GM12878 (cell line): ENCODE measurements around the gene ZBTB16. TPM values are rescaled to one million over a fixed set of nuclear protein-coding genes. Genes with fewer than 3 reads are reported as not detected.

Experiments
- ATAC-seq: fragments of 200-7000 bp; cut with Tn5 transposase; 3 replicates; pipeline ENCODE4 v1.9.1; 2020; ENCODE audit warnings: mild to moderate bottlenecking, moderate library complexity
- BruUV-seq: library from RNA; stranded (reverse); fragments of 400-500 nt; replicated peaks from 2 replicates; lab custom pipeline; 2021; lab: Mats Ljungman, UMichigan
- CTCF ChIA-PET: fragments of 300-600 bp; sonication (Branson Sonifier 250); formaldehyde crosslinking; extraction: SDS; loops from one replicate; lab custom pipeline; 2021; ENCODE audit warnings: inconsistent platforms; lab: Yijun Ruan, JAX
- POLR2A ChIA-PET: fragments of 350-600 bp; formaldehyde crosslinking; extraction: SDS; loops from one replicate; lab custom pipeline; 2021; ENCODE audit warnings: inconsistent platforms; lab: Charles Lee
- RAD21 ChIA-PET: fragments of 300-600 bp; sonication (Branson Sonifier 250); formaldehyde crosslinking; loops from one replicate; lab custom pipeline; 2023; ENCODE audit warnings: antibody characterized with exemption; ENCODE audit not compliant: unreplicated experiment; lab: Charles Lee
- SMC1A ChIA-PET: fragments of 300-600 bp; sonication (Branson Sonifier 250); formaldehyde crosslinking; loops from one replicate; lab custom pipeline; 2023; ENCODE audit not compliant: unreplicated experiment, uncharacterized antibody; lab: Charles Lee
- DNase-seq: peaks from one replicate; pipeline ENCODE4 v3.0.0-alpha.2; 2011; ENCODE audit warnings: low read depth, low spot score
- FAIRE-seq: peaks from 3 replicates; lab custom pipeline; 2011; peaks lifted over from hg19 to GRCh38; lab: Jason Lieb, UNC
- H2AFZ ChIP-seq: 2 replicates; pipeline ENCODE4 v1.6.0; 2011; ENCODE audit warnings: low read depth, low read length, control low read depth; ENCODE audit not compliant: control insufficient read depth
- H3K27ac ChIP-seq: 2 replicates; pipeline ENCODE4 v1.5.1; 2011; ENCODE audit warnings: control low read depth; ENCODE audit not compliant: control insufficient read depth, insufficient read depth
- H3K27me3 ChIP-seq, 2 experiments: replicated peaks in 1 of 2; 2 replicates each; pipeline versions ENCODE4 v1.6.0 to v1.6.1; 2011; ENCODE audit warnings: low read length in 1 of 2; ENCODE audit not compliant: control insufficient read depth in 2 of 2, insufficient read depth in 2 of 2
- H3K36me3 ChIP-seq, 2 experiments: 2 replicates each; pipeline ENCODE4 v1.5.1; 2011; ENCODE audit warnings: low read length in 1 of 2; ENCODE audit not compliant: control insufficient read depth in 2 of 2, insufficient read depth in 2 of 2
- H3K4me1 ChIP-seq: 2 replicates; pipeline ENCODE4 v1.6.1; 2011; ENCODE audit warnings: mild to moderate bottlenecking, low read length, moderate library complexity, mixed read lengths; ENCODE audit not compliant: control insufficient read depth, insufficient read depth
- H3K4me2 ChIP-seq: 2 replicates; pipeline ENCODE4 v1.6.0; 2011; ENCODE audit warnings: control low read depth; ENCODE audit not compliant: control insufficient read depth, insufficient read depth
- H3K4me3 ChIP-seq: fragments of 200-600 bp; sonication (generic); 2 replicates; pipeline ENCODE4 v1.5.1; 2016
- H3K79me2 ChIP-seq: 2 replicates; pipeline ENCODE4 v1.6.0; 2011; ENCODE audit warnings: low read length; ENCODE audit not compliant: control insufficient read depth, insufficient read depth
- H3K9ac ChIP-seq: 2 replicates; pipeline ENCODE4 v1.8.0; 2011; ENCODE audit warnings: low read length, control low read depth, mixed read lengths; ENCODE audit not compliant: control insufficient read depth, insufficient read depth
- H3K9me3 ChIP-seq: replicated peaks from 3 replicates; pipeline ENCODE4 v1.5.1; 2011; ENCODE audit warnings: mild to moderate bottlenecking, low read length; ENCODE audit not compliant: control insufficient read depth, insufficient read depth
- H4K20me1 ChIP-seq: 2 replicates; pipeline ENCODE4 v1.6.0; 2011; ENCODE audit not compliant: control insufficient read depth, insufficient read depth
- CREB1 ChIP-seq: IDR thresholded peaks from 2 replicates; pipeline ENCODE4 v1.6.1; 2012; ENCODE audit warnings: low read depth, mild to moderate bottlenecking, inconsistent platforms
- E2F8 ChIP-seq: fragments of 450-650 bp; IDR thresholded peaks from 2 replicates; pipeline ENCODE4 v1.6.1; 2018; ENCODE audit warnings: mild to moderate bottlenecking, low read depth, moderate library complexity; ENCODE audit not compliant: partially characterized antibody
- EED ChIP-seq: sonication (generic); IDR thresholded peaks from 2 replicates; pipeline ENCODE4 v1.6.1; 2016; ENCODE audit warnings: antibody characterized with exemption, low read depth
- ELK1 ChIP-seq: IDR thresholded peaks from 2 replicates; pipeline ENCODE4 v1.6.1; 2012; ENCODE audit warnings: low read depth, low read length, improper control_type of control experiment
- FOXM1 ChIP-seq: IDR thresholded peaks from 2 replicates; pipeline ENCODE4 v1.6.1; 2012; ENCODE audit warnings: low read depth, mild to moderate bottlenecking, inconsistent platforms, low read length, moderate library complexity
- HSF1 ChIP-seq: fragments of 150-350 bp; IDR thresholded peaks from 2 replicates; pipeline ENCODE4 v1.6.1; 2014; ENCODE audit warnings: mild to moderate bottlenecking, low read depth, low read length
- MXI1 ChIP-seq: fragments of 150-350 bp; IDR thresholded peaks from 2 replicates; pipeline ENCODE4 v1.6.1; 2011; ENCODE audit warnings: low read depth, mild to moderate bottlenecking, inconsistent platforms, low read length, improper control_type of control experiment
- SIX5 ChIP-seq: IDR thresholded peaks from 2 replicates; pipeline ENCODE4 v1.6.1; 2011; ENCODE audit warnings: mild to moderate bottlenecking, low read depth, low read length, moderate library complexity; ENCODE audit not compliant: severe bottlenecking
- SMAD5 ChIP-seq: IDR thresholded peaks from 2 replicates; pipeline ENCODE4 v1.6.1; 2016; ENCODE audit warnings: antibody characterized with exemption, low read depth
- YBX1 ChIP-seq: fragments of 450-650 bp; IDR thresholded peaks from 2 replicates; pipeline ENCODE4 v1.6.1; 2016; ENCODE audit warnings: antibody characterized with exemption
- YY1 ChIP-seq: IDR thresholded peaks from 2 replicates; pipeline ENCODE4 v1.6.1; 2011; ENCODE audit warnings: low read depth, mild to moderate bottlenecking, low read length
- WGBS: methylation state at CpG from one replicate; pipeline ENCODE4 v1.1.6; 2016; ENCODE audit warnings: low lambda C conversion rate; ENCODE audit not compliant: insufficient replicate concordance, insufficient coverage; ENCODE audit errors: missing lambda C conversion rate; 5-methylcytosine and 5-hydroxymethylcytosine counted together
- in situ Hi-C: fragments of 300-500 bp; cut with MboI; formaldehyde crosslinking; loops from 9 replicates; pipeline ENCODE4 v1.14.3; 2018; ENCODE audit warnings: mixed read lengths
- intact Hi-C: fragments of 100-400 bp; cut with micrococcal nuclease; formaldehyde crosslinking; loops from one replicate; pipeline ENCODE4 v1.14.2; 2022; ENCODE audit not compliant: unreplicated experiment
- polyA plus RNA-seq, 11 experiments: library from polyadenylated mRNA; depleted of rRNA in 4 of 11; unstranded in 6 of 11; stranded (reverse) in 5 of 11; fragments of >200 nt; fragmentation: Nextera tagmentation in 4 of 11; fragmentation: Illumina TruSeq in 1 of 11; extraction: Ambion mirVana in 4 of 11; extraction: Trizol in 1 of 11; gene quantifications; 1 replicate in 1 of 11; 2 replicates in 10 of 11; pipeline versions ENCODE4 v1.2.1 to v1.2.3, GENCODE V29; 2011 to 2016; ENCODE audit warnings: inconsistent platforms in 2 of 11, missing spikeins in 2 of 11, low read depth in 1 of 11
- total RNA-seq, 4 experiments: library from RNA; depleted of rRNA in 3 of 4; stranded (reverse); fragments of >200 nt in 3 of 4; fragmentation: Illumina TruSeq in 1 of 4; extraction: Trizol in 1 of 4; gene quantifications; 2 replicates each; pipeline versions ENCODE4 v1.2.1 to v1.2.3, GENCODE V29; 2013 to 2021

Gene ZBTB16
- total and polyA plus RNA-seq, 10 of the 15 experiments (the other 5 are each of a cell fraction or from before 2014, with no cell fraction given), result 0.38 TPM; not detected in 9

GRCh38 chr11:114182471-114183043 is 123.0 kb downstream of the ZBTB16 start:
- no TSS peak for BruUV-seq
- Histone ChIP-seq H3K4me1 (no peaks in the 10 kb centered on the region), H3K79me2 (no peaks in the 10 kb centered on the region), H3K36me3 (no peaks in the 10 kb centered on the region), H3K4me2 (no peak overlapping the region), H3K4me3 (no peak overlapping the region), H3K9me3 (no peaks in the 10 kb centered on the region), H3K27me3 (peaks cover 0 to 2% of the 10 kb centered on the region in 2 experiments; a peak in 1 of 4 replicates), H3K9ac (no peak overlapping the region), H3K27ac (no peak overlapping the region), H4K20me1 (no peaks in the 10 kb centered on the region), H2AFZ (no peak overlapping the region)
- ChIA-PET CTCF (no interaction called here), SMC1A (no interaction called here), RAD21 (no interaction called here), POLR2A (no interaction called here)
- intact Hi-C loops (no loop called here), in situ Hi-C loops (no loop called here)
- no peak for FAIRE-seq
- WGBS, result 59% methylated on average over 11 of the region's 11 CpGs
- ATAC-seq, result no peak
- DNase-seq, result no peak
- no peak for TF ChIP-seq CREB1
- TF ChIP-seq HSF1, result no peak
- no peak for TF ChIP-seq SIX5
- no peak for TF ChIP-seq MXI1
- TF ChIP-seq SMAD5, result no peak
- TF ChIP-seq FOXM1, result no peak
- no peak for TF ChIP-seq EED
- no peak for TF ChIP-seq YY1
- TF ChIP-seq YBX1, result no peak
- TF ChIP-seq ELK1, result no peak
- no peak for TF ChIP-seq E2F8
